HK-2 (cell line): Measurements from ENCODE around the gene ARHGEF25.
"Not testable (repeated sequence)": the region's sequence is repeated elsewhere in the genome, so short reads cannot be mapped to it uniquely, and the experiment has no call there.

ENCODE experiments used
- DNase-seq: peaks from one replicate; pipeline ENCODE4 v3.0.0-alpha.2; 2018; ENCODE audit not compliant: unreplicated experiment

Gene ARHGEF25

DNA sequence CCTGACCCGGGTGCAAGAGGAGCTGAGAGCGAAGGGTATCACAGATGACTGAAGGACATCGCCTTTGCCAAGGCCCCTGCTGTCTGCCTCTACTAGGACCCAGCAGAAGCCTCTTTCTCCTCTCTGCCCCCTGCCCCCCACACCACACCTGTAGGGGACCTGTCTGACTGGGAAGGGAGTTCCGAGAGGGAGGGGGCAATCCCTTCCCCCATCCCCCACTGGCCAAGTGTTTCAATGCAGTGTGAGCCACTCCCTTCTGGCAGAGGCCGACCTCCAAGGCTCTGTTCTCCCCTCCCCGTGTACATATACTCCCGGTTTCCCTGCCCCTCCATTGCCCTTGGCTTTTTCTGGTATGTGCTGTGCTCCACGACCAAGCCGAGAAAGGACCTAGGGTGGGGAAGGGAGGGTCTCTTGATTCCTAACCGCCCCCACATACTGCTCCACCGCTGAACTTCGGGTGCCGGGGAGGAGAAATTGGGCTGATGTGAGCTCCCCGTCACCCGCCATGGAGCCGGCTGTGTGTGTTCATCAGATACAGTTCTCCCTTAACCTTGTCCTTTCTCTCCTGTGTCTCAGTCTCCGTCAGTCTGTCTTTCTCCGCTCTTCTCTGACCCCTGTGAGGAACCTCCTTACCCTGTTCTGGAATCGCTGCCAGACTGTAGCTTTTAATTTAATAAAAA lies 2.0 kb upstream of the ARHGEF25 start:
- no peak for DNase-seq

DNA sequence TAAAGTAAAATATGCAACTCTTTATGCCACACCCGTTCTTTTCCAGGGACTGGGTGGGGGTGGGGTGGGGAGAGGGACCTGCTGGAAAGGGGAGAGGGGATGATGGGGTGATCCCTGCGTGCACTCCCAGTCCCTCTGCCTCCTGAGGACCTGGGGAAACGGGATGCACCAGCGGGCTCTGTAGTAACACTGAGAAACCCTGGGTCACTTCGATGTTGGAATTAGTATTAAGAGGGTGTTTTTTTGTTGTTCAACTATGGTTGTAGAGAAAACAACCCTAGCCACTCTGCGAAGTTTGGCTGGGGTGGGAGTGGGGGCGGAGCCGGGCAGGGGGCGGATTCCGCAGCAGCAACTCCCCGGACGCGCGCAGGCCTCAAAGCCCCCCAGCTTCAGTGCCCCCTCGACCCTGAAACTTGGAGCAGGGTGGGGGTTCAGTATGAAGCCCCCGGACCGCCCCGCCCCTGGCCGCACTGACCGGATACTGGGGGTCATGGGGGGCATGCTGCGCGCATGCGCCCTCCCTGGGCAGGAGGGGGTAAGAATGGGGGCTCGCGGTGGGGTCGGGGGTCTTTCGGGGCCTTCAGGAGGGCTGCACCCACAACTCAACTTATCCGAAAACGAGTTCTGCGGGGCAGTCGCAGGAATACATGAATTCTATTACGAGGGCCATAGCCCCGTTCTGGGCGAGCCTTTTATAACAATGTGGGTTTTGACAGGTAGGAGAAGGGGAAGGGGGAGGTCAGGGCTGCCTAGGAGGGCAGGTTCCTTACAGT lies 1.3 kb upstream of the ARHGEF25 start:
- DNase-seq = no peak

DNA sequence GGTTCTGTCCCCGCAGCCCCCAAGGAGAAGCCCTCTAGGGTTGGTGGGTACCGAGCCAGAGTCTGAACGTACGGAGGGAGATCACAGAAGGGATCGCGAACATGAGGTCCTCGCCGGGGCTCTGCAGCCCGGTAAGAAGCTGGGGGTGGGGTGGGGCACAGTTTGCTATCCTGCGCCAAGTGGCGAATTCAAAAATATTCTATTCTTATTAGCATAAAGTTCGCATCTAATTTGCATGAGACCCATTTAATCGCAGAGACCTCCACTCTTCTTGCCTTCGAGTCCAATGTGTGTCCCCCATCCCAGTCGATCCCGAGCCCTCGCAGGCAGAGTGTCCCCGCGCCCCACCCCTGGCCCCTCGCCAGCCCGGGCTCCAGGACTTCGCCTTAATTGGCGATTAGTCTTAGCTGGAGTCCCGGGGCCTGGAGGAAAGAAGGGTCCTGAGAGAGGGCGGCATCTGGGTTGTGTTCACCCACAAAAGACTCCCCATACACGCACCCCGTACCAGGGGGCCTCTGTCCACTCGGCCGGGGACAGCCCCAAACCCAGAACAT lies 604 bp upstream of the ARHGEF25 start:
- no peak for DNase-seq

DNA sequence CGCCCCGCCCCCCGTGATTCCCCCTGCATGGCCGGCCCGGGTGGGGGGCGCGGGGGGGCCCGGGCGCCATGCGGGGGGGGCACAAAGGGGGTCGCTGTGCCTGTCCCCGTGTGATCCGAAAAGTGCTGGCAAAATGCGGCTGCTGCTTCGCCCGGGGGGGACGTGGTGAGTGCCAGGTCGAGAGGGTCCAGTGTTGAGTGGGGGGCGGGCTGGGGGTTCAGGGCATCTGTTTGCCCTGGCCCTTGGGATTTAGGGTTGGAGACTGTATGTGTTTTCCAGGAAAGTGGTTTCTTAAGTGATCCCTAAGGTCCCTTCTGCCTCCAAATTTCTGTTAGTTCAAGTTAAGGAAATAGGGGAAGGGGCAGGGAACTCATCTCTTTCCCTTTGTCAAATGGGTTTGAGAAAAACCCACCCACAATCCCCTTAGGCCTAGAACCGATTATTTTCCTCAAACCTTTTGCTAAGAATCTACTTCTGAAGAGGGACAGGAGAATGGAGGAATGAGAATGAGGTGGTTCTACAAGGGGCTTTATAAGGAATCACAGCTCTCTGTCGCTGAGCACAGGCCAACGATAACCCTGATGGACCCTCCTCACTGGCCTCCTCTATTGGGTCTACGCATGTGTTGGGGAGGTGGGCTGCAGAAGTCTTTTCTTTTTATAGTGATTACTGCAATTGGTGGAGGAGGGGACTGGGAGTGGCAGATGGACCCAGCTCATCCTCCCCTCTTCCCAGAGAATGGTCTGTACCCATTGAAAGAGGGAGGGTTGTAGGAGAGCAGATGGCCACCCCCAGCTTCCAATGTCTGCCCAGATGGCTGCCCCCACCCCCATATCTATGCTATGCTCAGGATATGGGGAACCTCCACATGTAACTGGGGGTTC lies 834 bp downstream of the ARHGEF25 start:
- DNase-seq = no peak

DNA sequence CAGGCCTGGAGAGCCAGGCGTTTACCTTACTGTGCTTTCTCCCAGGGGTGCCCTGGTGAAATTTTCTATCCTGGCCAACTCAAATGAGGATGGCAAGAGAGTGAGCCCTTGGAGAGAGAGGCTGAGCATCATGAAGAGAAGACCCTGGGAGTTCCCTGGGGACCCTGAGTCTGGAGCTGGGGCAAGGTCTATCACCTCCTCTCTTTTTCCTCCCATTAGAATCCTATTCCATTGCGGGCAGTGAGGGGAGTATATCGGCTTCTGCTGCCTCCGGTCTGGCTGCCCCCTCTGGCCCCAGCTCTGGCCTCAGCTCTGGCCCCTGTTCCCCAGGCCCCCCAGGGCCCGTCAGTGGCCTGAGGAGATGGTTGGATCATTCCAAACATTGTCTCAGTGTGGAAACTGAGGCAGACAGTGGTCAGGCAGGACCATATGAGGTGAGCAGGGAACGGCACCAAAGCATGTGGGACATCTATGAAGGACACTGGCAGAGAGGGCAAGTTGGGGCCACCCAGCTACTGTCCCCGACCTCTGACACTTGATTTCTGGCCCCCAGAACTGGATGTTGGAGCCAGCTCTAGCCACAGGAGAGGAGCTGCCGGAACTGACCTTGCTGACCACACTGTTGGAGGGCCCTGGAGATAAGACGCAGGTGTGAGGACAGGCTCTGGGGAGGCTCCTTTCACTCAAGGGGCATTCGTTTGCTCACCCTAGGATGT lies 1.6 kb downstream of the ARHGEF25 start:
- no peak for DNase-seq

DNA sequence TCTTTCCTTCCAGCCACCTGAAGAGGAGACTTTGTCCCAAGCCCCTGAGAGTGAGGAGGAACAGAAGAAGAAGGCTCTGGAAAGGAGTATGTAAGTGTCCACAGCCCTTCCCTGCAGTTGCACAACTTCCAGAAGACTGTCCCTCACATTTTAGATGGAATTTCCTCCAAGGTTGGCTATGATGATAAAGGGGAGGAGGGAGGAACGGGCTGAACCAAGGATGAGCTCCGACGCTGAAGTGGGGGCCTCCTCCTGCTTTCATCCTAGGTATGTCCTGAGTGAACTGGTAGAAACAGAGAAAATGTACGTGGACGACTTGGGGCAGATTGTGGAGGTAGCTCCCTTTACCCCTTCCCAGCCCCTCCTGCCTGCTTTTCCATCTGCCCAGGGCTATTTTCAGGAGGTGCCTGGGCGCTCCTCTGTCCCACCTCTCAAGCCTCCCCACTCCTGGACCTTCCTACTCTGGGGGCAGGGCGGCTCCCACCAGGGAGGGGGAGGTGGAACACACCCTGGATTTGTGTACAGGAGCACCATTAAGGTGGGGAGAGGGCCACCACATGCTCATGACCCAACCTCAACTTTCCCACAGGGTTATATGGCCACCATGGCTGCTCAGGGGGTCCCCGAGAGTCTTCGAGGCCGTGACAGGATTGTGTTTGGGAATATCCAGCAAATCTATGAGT lies 2.3 kb downstream of the ARHGEF25 start:
- no peak for DNase-seq

DNA sequence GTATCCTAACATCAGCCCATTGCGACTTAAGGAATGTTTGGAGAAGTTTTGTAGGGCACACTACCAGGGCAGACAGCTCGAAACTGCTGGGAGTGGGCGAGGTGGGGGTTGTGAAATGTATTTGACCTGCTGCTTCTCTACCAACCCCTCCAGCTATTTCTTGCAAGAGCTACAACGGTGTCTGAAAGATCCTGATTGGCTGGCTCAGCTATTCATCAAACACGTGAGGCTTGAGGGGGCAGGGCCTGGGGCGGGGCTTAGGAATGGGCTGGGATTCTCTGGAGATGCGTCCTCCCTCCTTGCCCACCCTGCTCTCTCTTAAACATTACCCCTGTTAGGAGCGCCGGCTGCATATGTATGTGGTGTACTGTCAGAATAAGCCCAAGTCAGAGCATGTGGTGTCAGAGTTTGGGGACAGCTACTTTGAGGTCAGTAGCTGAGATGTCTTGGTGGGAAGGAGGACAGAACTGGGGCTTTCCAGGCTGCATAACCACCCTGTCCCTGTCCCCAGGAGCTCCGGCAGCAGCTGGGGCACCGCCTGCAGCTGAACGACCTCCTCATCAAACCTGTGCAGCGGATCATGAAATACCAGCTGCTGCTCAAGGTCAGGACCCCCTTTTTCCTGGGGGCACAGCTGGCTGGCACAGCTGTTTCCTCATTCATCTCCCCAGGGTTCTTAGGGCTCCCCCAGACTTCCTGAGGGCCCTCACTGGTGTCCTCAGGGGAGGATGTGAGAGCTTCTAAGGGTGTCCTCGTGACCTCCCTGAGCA lies 3.1 kb downstream of the ARHGEF25 start:
- no peak for DNase-seq

DNA sequence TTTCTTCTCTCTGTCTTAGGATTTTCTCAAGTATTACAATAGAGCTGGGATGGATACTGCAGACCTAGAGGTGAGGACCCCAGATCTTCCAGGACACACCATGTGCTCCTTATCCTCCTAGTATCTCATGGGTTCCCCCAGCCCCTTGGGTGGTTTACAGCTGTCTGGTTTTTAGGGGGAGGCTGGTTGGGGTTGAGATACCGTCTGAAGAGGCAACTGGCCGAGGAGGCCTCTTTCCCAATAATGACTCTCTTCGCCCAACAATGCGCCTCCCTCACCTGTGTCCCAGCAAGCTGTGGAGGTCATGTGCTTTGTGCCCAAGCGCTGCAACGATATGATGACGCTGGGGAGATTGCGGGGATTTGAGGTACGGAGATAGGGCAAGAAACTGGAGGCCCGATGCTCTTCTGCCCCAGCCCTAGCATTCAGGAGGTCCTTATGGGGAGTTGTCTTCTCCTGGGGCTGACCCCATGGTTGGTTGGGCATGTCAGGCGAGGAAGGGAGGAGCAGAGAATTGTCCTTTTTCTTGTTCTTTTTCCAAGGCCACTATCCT lies 3.8 kb downstream of the ARHGEF25 start:
- DNase-seq = no peak

DNA sequence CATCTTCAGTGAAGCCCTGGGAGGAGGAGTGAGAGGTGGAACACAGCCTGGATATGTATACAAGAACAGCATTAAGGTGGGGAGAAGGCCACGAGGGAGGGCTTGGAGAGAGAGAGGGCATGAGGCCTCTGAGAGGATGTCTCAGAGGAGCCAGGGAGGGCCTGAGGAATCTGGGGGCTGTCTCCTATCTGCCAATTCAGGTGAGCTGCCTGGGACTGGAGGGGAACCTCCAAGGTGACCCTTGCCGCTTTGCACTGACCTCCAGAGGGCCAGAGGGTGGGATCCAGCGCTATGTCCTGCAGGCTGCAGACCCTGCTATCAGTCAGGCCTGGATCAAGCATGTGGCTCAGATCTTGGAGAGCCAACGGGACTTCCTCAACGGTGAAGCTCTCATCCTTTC lies 4.4 kb downstream of the ARHGEF25 start:
- DNase-seq = no peak

DNA sequence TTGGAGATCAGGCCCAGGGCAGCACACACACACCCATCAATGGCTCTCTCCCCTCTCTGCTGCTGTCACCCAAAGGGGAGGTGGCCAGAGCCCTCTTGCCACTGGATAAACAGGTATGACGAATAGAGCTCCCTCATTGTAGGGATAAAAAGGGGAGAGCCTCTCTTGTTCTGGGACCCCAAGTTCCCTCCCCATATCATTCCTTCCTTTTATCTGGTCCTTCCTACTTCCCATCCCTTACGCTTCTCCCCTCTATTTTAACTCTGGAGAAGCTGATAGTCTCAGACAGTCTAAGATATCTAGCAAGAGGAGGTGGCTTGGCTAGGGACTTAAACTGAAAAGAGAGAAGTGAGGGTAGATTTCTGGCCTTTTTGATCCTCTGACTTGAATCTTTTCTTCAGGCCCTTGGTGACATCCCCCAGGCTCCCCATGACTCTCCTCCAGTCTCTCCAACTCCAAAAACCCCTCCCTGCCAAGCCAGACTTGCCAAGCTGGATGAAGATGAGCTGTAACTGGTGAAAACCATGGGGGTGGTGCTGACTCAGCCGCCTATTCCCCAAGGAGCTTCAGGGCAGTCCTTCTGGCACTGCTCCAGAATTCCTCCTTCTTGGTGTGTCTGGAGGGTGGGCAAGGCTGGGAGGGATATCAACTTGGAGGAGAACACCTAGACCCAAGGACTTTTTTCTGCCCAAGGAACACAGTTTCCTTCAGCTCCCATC lies 5.3 kb downstream of the ARHGEF25 start:
- DNase-seq = no peak

DNA sequence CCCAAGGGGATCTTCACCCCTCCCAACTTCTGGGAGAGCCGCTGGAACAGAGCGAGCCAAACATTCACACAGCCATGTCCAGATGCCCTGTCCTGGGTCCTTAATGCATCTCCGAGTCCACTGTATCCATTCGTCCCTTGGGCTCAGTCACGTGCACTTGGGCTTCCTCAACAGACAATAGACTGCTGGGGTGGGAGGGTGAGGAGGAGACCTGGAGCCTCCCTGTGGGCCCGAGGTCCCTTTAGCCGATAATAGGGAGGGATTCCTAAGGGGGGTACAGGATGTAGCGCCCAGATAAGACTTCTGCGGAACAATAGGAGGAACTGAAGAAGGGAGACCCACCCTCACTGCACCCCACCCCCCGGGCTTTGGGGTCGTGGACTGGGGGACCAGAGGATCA lies 6.7 kb downstream of the ARHGEF25 start:
- DNase-seq = no peak

DNA sequence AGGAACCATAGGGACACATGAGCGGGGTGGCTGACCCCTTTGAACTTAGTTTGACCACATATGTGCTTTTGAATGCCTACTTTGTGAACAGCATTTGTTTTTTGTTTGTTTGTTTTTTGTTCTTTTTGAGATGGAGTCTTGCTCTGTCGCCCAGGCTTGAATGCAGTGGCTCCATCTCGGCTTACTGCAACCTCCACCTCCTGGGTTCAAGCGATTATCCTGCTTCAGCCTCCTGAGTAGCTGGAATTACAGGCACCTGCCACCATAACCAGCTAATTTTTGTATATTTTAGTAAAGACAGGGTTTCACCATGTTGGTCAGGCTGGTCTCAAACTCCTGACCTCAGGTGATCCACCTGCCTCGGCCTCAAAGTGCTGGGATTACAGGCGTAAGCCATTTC lies 7.2 kb downstream of the ARHGEF25 start:
- DNase-seq = not testable (repeated sequence)

DNA sequence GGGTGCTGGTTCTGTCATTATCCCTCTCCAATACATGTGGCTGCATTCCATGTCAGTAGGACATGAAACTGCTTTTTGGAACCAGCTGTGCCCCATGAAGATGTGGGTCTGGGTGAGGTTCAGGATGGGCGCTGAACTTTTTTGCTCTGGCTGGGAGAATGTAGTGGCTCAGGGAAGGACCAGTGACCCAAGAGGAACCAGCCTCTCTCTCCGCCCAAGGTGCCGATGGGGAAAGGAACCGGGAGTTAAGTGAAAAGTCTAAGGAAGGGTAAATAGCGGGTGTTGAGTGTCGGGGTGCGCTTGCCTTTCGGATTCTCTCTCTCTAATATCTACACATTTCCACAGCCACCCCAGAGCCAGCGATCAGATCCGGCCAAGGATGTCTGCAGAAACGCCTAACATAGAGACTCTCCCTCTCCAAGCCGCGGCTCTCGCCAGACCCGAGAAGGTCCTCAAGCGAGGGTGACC lies 7.8 kb downstream of the ARHGEF25 start:
- no peak for DNase-seq

DNA sequence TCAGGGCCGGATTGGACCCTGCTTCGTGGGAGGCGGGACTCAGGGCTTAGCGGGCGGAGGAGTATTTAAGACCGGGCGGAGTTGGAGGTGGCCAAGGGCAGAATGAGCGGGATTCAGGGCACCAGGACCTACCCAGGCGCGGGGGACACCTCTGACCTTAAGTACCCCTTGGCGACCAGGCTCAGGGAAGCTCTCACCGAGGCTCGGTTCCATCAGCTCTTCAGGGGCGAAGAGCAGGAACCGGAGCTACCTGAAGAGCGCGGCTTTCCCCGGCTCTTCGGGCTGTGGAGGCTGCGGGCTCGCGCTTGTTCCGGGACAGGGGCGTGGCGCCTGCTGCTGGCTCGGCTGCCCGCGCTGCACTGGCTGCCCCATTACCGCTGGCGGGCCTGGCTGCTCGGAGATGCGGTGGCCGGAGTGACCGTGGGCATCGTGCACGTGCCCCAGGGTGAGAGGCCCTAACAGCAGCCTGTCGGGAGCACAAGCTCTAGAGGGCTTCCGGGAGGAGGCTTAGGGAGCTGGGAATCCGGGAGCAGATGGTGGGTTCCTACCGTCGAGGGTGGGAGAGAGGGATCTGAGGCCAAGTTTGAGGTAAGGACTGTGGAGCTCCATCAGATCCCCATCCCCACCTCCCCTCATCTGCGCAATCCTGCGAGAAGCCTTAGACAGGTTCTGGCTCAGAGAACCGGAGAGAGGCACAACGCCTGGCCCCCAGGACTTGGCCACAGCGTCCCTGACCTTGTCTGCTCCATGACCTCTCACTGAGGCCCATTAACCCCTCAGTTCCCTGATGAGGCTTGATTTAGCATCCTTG lies 8.4 kb downstream of the ARHGEF25 start:
- no peak for DNase-seq

DNA sequence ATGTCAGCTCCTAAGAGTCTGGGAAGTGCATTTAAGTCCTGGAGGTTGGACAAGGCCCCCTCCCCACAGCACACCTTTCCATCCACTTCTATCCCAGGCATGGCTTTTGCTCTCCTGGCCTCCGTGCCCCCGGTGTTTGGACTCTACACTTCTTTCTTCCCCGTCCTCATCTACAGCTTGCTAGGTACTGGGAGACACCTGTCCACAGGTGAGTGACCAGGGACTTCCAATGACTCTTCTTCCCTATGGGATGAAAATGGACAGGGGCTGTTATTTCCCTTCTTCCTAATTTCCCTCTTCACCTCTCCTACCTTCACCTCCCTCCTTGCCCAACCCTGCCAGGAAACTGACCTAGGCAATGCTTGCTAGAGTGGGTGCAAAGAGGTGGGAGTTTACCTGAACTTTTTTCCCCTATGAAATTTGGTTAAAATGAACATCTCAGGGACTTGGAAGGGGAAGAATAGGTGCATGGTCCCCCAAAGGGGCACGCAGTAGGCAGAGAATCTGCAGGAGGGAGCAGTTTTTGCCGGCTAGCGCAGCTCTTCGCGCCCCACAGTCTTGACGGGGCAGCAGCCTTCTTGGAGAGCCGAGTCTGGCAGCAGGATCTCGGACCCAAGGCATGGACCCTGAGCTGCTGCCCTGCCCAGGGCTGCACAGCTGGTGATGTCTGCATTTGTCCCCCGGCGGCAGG lies 9.2 kb downstream of the ARHGEF25 start:
- DNase-seq = no peak

DNA sequence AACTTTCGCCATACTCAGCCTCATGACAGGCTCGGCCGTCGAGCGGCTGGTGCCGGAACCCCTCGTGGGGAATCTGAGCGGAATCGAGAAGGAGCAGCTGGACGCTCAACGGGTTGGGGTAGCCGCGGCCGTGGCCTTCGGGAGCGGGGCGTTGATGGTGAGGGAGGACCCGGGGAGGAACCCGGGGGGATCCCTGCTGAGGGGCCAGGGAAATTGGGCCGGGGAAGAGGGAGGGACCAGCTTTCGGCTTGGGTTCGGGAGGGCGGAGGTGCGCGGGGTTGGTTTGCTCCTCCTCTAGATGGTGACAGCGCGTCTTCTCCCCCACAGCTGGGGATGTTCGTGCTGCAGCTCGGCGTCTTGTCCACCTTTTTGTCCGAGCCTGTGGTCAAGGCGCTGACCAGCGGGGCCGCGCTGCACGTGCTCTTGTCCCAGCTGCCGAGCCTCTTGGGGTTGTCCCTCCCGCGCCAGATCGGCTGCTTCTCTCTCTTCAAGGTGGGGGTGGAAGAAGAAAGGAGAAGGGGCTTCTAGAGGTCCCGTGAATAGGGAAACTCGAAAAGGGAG lies 9.8 kb downstream of the ARHGEF25 start:
- DNase-seq = no peak
